Neutrophil (primary cell): ENCODE measurements around the gene GALM.

Source experiments
- H3K27ac ChIP-seq: fragments of 200-600 bp; sonication (generic); 2 replicates; pipeline ENCODE4 v1.5.1; 2016; ENCODE audit warnings: mild to moderate bottlenecking, moderate library complexity
- H3K27me3 ChIP-seq: fragments of 200-600 bp; sonication (generic); 2 replicates; pipeline ENCODE4 v1.6.0; 2016; ENCODE audit warnings: mild to moderate bottlenecking
- H3K36me3 ChIP-seq: fragments of 200-600 bp; sonication (generic); 2 replicates; pipeline ENCODE4 v1.5.1; 2017
- H3K4me1 ChIP-seq, 2 experiments: fragments of 200-600 bp in 1 of 2; sonication (generic) in 1 of 2; 1 replicate in 1 of 2; 2 replicates in 1 of 2; pipeline versions ENCODE4 v1.5.1 to v1.6.1; 2013 to 2016; ENCODE audit warnings: low read depth in 1 of 2, low read length in 1 of 2, mild to moderate bottlenecking in 1 of 2, moderate library complexity in 1 of 2; ENCODE audit not compliant: control insufficient read depth in 1 of 2, insufficient read depth in 1 of 2
- H3K4me3 ChIP-seq, 2 experiments: fragments of 200-600 bp in 1 of 2; sonication (generic) in 1 of 2; 1 replicate in 1 of 2; 2 replicates in 1 of 2; pipeline ENCODE4 v1.5.1; 2013 to 2016; ENCODE audit warnings: low read depth in 1 of 2, low read length in 1 of 2, mild to moderate bottlenecking in 1 of 2, moderate library complexity in 1 of 2
- H3K9me3 ChIP-seq: fragments of 200-600 bp; sonication (generic); 2 replicates; pipeline ENCODE4 v1.5.1; 2016
- CTCF ChIP-seq: fragments of 200-600 bp; sonication (generic); IDR thresholded peaks from 2 replicates; pipeline ENCODE4 v1.5.1; 2016; ENCODE audit warnings: antibody characterized with exemption

GALM gene

GRCh38 chr2:38650717-38651116 is 15.2 kb upstream of the GALM start:
- Histone ChIP-seq H3K27me3 (no peaks in the 10 kb centered on the region), H3K9me3 (no peaks in the 10 kb centered on the region), H3K4me1 (peaks cover 24 to 52% of the 10 kb centered on the region in 2 experiments), H3K27ac (no peak overlapping the region), H3K4me3 (no peak overlapping the region), H3K36me3 (no peaks in the 10 kb centered on the region)
- TF ChIP-seq CTCF, result no peak

GRCh38 chr2:38652431-38653273 is 13.3 kb upstream of the GALM start:
- Histone ChIP-seq H3K27ac (peak overlapping the region; percentile 47), H3K27me3 (no peaks in the 10 kb centered on the region), H3K9me3 (no peaks in the 10 kb centered on the region), H3K4me3 (no peak overlapping the region), H3K4me1 (peaks cover 22 to 38% of the 10 kb centered on the region in 2 experiments), H3K36me3 (no peaks in the 10 kb centered on the region)
- no peak for TF ChIP-seq CTCF

GRCh38 chr2:38653380-38653714 is 12.6 kb upstream of the GALM start:
- Histone ChIP-seq H3K4me3 (no peak overlapping the region), H3K4me1 (peaks cover 15 to 31% of the 10 kb centered on the region in 2 experiments), H3K9me3 (no peaks in the 10 kb centered on the region), H3K36me3 (no peaks in the 10 kb centered on the region), H3K27me3 (no peaks in the 10 kb centered on the region), H3K27ac (no peak overlapping the region)
- TF ChIP-seq CTCF, result no peak

GRCh38 chr2:38653715-38654527 is 12.0 kb upstream of the GALM start:
- Histone ChIP-seq H3K9me3 (no peaks in the 10 kb centered on the region), H3K36me3 (no peaks in the 10 kb centered on the region), H3K27ac (peak overlapping the region; percentile 2), H3K4me3 (no peak overlapping the region), H3K27me3 (no peaks in the 10 kb centered on the region), H3K4me1 (peaks cover 12 to 26% of the 10 kb centered on the region in 2 experiments)
- no peak for TF ChIP-seq CTCF

GRCh38 chr2:38654528-38655381 is 11.2 kb upstream of the GALM start:
- Histone ChIP-seq H3K27ac (peak overlapping the region; percentile 2), H3K4me1 (peaks cover 12 to 31% of the 10 kb centered on the region in 2 experiments), H3K4me3 (no peak overlapping the region), H3K27me3 (no peaks in the 10 kb centered on the region), H3K9me3 (no peaks in the 10 kb centered on the region), H3K36me3 (no peaks in the 10 kb centered on the region)
- no peak for TF ChIP-seq CTCF
